Gastroesophageal sphincter (tissue), 3 donors: ENCODE data around the gene RTL10.

Experiments used
- CTCF ChIP-seq, 4 experiments: fragments of 200-600 bp in 2 of 4; fragments of 450-650 bp in 2 of 4; sonication (generic) in 1 of 4; IDR thresholded peaks; one replicate each; pipeline ENCODE4 v1.5.1; 2017 to 2019; ENCODE audit warnings: antibody characterized with exemption in 4 of 4, mild to moderate bottlenecking in 2 of 4, moderate library complexity in 2 of 4
- EP300 ChIP-seq: sonication (generic); formaldehyde crosslinking; IDR thresholded peaks from one replicate; pipeline ENCODE4 v1.6.1; 2017; ENCODE audit warnings: antibody characterized with exemption, mild to moderate bottlenecking
- POLR2A ChIP-seq, 2 donors: fragments of 450-650 bp; IDR thresholded peaks; one replicate each; pipeline ENCODE4 v1.6.1; 2017; ENCODE audit warnings: antibody characterized with exemption in 2 of 2, mild to moderate bottlenecking in 2 of 2, moderate library complexity in 1 of 2
- POLR2AphosphoS5 ChIP-seq: sonication (generic); formaldehyde crosslinking; IDR thresholded peaks from one replicate; pipeline ENCODE4 v1.6.1; 2017; ENCODE audit warnings: antibody characterized with exemption

DNA sequence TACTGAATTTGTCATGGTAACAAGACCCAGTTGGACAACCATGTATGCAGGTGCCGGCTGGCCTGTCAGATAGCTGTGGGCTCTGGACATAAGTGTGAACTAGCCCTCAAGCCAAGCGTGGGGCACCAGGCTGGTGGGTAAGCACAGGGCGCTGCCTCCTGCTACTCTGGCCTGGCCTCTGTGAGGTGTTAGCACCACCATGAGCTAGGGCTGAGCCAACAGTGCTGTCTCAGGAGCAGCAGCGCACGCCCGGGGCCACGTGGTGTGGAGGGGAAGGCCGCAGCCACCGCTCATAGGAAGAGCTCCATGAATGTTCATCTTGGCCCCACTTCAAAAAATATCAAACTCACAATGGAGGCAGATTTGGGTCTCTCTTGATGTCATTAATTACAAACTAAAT lies 35.3 kb upstream of the RTL10 start:
- TF ChIP-seq CTCF (IDR thresholded peaks at IDR 0.05) (no peak), EP300 (no peak), POLR2AphosphoS5 (no peak), POLR2A (IDR thresholded peaks at IDR 0.05) (no peak)
